Panc1 (cell line): ENCODE data around the gene ZC3HAV1. TPM values are rescaled to one million over a fixed set of nuclear protein-coding genes. Genes with fewer than 3 reads are reported as not detected.

Source experiments
- ATAC-seq: fragments of 200-7000 bp; cut with Tn5 transposase; 2 replicates; pipeline ENCODE4 v1.9.1; 2020; ENCODE audit warnings: mild to moderate bottlenecking, moderate library complexity
- BruUV-seq: library from RNA; stranded (reverse); fragments of 400-500 nt; replicated peaks from 2 replicates; lab custom pipeline; 2021; lab: Mats Ljungman, UMichigan
- CTCF ChIA-PET: fragments of 300-600 bp; sonication (Branson Sonifier 250); formaldehyde crosslinking; loops from one replicate; lab custom pipeline; 2022; ENCODE audit warnings: antibody characterized with exemption; lab: Charles Lee
- POLR2A ChIA-PET: fragments of 300-600 bp; sonication (Branson Sonifier 250); formaldehyde crosslinking; loops from one replicate; lab custom pipeline; 2022; ENCODE audit warnings: antibody characterized with exemption; lab: Charles Lee
- DNase-seq: peaks from one replicate; pipeline ENCODE4 v3.0.0-alpha.2; 2010; ENCODE audit warnings: low read depth, low spot score
- H3K27ac ChIP-seq: 2 replicates; pipeline ENCODE4 v1.5.1; 2011; ENCODE audit warnings: mild to moderate bottlenecking, low read length, inconsistent platforms
- H3K27me3 ChIP-seq: fragments of 200-500 bp; sonication (Bioruptor generic); 2 replicates; pipeline ENCODE4 v1.6.0; 2014; ENCODE audit warnings: low read length, inconsistent platforms; ENCODE audit not compliant: control insufficient read depth, insufficient read depth
- H3K36me3 ChIP-seq: fragments of 200-500 bp; sonication (Bioruptor generic); 2 replicates; pipeline ENCODE4 v1.5.1; 2014; ENCODE audit warnings: inconsistent platforms, mild to moderate bottlenecking, low read length, moderate library complexity; ENCODE audit not compliant: control insufficient read depth, insufficient read depth
- H3K4me1 ChIP-seq: 2 replicates; pipeline ENCODE4 v1.5.1; 2011; ENCODE audit warnings: inconsistent platforms, mild to moderate bottlenecking, low read length, moderate library complexity; ENCODE audit not compliant: control insufficient read depth, insufficient read depth
- H3K4me3 ChIP-seq, 2 experiments: 2 replicates each; pipeline ENCODE4 v1.5.1; 2011 to 2012; ENCODE audit warnings: low read depth in 2 of 2, low read length in 2 of 2, mild to moderate bottlenecking in 2 of 2, inconsistent platforms in 1 of 2, moderate library complexity in 1 of 2
- H3K9me3 ChIP-seq: fragments of 200-500 bp; sonication (Bioruptor generic); 2 replicates; pipeline ENCODE4 v1.5.1; 2014; ENCODE audit warnings: low read depth, mild to moderate bottlenecking, inconsistent platforms, low read length, moderate library complexity; ENCODE audit not compliant: control insufficient read depth, insufficient read depth
- POLR2AphosphoS5 ChIP-seq: IDR thresholded peaks from 2 replicates; pipeline ENCODE4 v1.6.1; 2012; ENCODE audit warnings: mild to moderate bottlenecking, low read depth, low read length, moderate library complexity
- SIN3A ChIP-seq: IDR thresholded peaks from 2 replicates; pipeline ENCODE4 v1.6.1; 2012; ENCODE audit warnings: low read depth, mild to moderate bottlenecking, low read length, moderate library complexity, borderline replicate concordance; ENCODE audit not compliant: insufficient read depth
- TCF7L2 ChIP-seq: IDR thresholded peaks from 2 replicates; pipeline ENCODE4 v1.6.1; 2011; ENCODE audit warnings: mild to moderate bottlenecking, low read depth, low read length, inconsistent platforms
- in situ Hi-C: cut with HindIII; loops from 2 replicates; pipeline ENCODE4 v1.10.0; 2016; ENCODE audit warnings: low sequenced_read_pairs, low pct_unique_long_range_greater_than_20kb
- intact Hi-C: fragments of 100-400 bp; cut with micrococcal nuclease; formaldehyde crosslinking; loops from one replicate; pipeline ENCODE4 v1.10.0; 2022; ENCODE audit not compliant: unreplicated experiment
- total RNA-seq: library from RNA; stranded (reverse); gene quantifications from one replicate; pipeline ENCODE4 v1.2.1, GENCODE V29; 2021; ENCODE audit not compliant: unreplicated experiment
- TF ChIP-seq, protein P1 (sequence below), 2 experiments: IDR thresholded peaks; 2 replicates each; pipeline ENCODE4 v1.6.1; 2011 to 2012; ENCODE audit warnings: low read depth in 2 of 2, control low read depth in 1 of 2, low read length in 1 of 2, mild to moderate bottlenecking in 1 of 2, moderate library complexity in 1 of 2; ENCODE audit not compliant: insufficient read depth in 1 of 2
- TF ChIP-seq, protein P2 (sequence below): fragments of 450-650 bp; IDR thresholded peaks from 2 replicates; pipeline ENCODE4 v1.5.1; 2017; ENCODE audit warnings: mild to moderate bottlenecking

ZC3HAV1 gene
- total RNA-seq, 1 experiment from 2014 or later = 47.1 TPM

DNA sequence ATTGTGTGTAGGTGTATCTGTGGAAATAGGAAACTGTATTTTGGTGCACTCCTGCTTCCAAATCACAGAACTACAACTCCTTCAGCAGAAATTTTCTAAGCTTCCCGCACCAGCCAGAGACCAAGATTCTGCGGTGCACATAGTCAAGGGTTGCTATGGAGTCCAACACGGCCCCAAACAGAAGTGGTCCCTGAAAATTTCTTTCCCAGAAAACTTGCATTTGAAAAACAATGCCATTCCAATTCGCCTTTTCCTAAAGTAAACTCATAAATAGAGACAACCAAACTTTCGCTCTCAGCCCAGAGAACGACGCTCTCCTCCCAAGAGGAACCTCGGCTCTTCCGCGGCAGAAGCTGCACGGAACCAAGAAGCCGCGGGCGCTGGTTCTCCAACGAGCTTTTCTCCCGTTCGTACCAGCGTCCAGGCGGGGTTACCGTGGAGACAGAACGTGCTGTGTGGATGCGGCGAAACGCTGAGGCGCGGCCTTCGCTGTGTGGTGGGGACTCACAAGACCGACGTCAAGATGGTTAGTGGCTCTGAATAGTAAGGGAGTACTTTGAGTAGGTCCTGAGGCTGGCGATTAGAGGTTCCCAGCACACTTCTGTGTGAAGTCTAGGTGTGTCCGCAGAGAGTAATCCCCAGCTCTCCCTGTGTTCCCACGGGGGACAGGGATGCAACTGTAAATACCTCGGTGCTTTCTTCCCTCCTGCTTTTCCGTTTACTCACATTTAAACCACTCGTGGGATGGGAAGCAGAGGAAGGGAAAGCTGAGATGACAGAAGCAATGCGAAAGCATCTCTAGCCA, 24.0 kb upstream of the ZC3HAV1 start:
- peak; percentile 82 for DNase-seq
- intact Hi-C loops = no loop called here
- H3K27me3 ChIP-seq = 0 out of 2 replicates have a peak, but pooled peaks cover 1% of the 10 kb centered on the region
- TSS peak; percentile 80 for BruUV-seq
- no peaks in the 10 kb centered on the region; the same call in 1 of the 2 replicates for H3K36me3 ChIP-seq
- peaks cover 9% of the 10 kb centered on the region for H3K4me1 ChIP-seq
- H3K27ac ChIP-seq = peak overlapping the region; percentile 83
- H3K4me3 ChIP-seq = peak overlapping the region; percentile 70 to 92
- no peaks in the 10 kb centered on the region for H3K9me3 ChIP-seq
- in situ Hi-C loops = no loop called here
- CTCF ChIA-PET = no interaction called here
- ATAC-seq = peak; percentile 99
- TF ChIP-seq SIN3A (peak; percentile 94; the same call in 1 of the 2 replicates), TCF7L2 (0 out of 2 replicates have a peak, but pooled peaks have one; percentile 37), POLR2AphosphoS5 (peak; percentile 85)
- TF ChIP-seq, protein P1, sequence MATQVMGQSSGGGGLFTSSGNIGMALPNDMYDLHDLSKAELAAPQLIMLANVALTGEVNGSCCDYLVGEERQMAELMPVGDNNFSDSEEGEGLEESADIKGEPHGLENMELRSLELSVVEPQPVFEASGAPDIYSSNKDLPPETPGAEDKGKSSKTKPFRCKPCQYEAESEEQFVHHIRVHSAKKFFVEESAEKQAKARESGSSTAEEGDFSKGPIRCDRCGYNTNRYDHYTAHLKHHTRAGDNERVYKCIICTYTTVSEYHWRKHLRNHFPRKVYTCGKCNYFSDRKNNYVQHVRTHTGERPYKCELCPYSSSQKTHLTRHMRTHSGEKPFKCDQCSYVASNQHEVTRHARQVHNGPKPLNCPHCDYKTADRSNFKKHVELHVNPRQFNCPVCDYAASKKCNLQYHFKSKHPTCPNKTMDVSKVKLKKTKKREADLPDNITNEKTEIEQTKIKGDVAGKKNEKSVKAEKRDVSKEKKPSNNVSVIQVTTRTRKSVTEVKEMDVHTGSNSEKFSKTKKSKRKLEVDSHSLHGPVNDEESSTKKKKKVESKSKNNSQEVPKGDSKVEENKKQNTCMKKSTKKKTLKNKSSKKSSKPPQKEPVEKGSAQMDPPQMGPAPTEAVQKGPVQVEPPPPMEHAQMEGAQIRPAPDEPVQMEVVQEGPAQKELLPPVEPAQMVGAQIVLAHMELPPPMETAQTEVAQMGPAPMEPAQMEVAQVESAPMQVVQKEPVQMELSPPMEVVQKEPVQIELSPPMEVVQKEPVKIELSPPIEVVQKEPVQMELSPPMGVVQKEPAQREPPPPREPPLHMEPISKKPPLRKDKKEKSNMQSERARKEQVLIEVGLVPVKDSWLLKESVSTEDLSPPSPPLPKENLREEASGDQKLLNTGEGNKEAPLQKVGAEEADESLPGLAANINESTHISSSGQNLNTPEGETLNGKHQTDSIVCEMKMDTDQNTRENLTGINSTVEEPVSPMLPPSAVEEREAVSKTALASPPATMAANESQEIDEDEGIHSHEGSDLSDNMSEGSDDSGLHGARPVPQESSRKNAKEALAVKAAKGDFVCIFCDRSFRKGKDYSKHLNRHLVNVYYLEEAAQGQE (IDR thresholded peaks at IDR 0.05; ENCODE audit: insufficient read depth in 1 of 2, low read depth in 2 of 2, low read length in 1 of 2) = no peak
- POLR2A ChIA-PET = interaction anchor here (0.5 to 0.7 kb wide), 2 partner anchors 19 to 35 kb away, joined by 3 to 4 read pairs; no protein-coding TSS in a partner anchor

GRCh38 chr7:139132887-139133286, 23.4 kb upstream of the ZC3HAV1 start:
- Histone ChIP-seq H3K27ac (peak overlapping the region; percentile 83), H3K27me3 (0 out of 2 replicates have a peak, but pooled peaks cover 4% of the 10 kb centered on the region), H3K4me1 (peaks cover 9% of the 10 kb centered on the region), H3K4me3 (peak overlapping the region; percentile 70 to 92), H3K9me3 (no peaks in the 10 kb centered on the region), H3K36me3 (no peaks in the 10 kb centered on the region; the same call in 1 of the 2 replicates)
- no peak for ATAC-seq
- DNase-seq = no peak
- in situ Hi-C loops (no loop called here), intact Hi-C loops (no loop called here)
- TF ChIP-seq, protein P2, sequence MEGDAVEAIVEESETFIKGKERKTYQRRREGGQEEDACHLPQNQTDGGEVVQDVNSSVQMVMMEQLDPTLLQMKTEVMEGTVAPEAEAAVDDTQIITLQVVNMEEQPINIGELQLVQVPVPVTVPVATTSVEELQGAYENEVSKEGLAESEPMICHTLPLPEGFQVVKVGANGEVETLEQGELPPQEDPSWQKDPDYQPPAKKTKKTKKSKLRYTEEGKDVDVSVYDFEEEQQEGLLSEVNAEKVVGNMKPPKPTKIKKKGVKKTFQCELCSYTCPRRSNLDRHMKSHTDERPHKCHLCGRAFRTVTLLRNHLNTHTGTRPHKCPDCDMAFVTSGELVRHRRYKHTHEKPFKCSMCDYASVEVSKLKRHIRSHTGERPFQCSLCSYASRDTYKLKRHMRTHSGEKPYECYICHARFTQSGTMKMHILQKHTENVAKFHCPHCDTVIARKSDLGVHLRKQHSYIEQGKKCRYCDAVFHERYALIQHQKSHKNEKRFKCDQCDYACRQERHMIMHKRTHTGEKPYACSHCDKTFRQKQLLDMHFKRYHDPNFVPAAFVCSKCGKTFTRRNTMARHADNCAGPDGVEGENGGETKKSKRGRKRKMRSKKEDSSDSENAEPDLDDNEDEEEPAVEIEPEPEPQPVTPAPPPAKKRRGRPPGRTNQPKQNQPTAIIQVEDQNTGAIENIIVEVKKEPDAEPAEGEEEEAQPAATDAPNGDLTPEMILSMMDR = no peak
- no TSS peak for BruUV-seq
- POLR2A ChIA-PET = interaction anchor here (0.7 kb wide), 1 partner anchor 18 kb away, joined by 3 read pairs; no protein-coding TSS in a partner anchor
- CTCF ChIA-PET = no interaction called here

GRCh38 chr7:139131601-139132041, 22.1 kb upstream of the ZC3HAV1 start:
- CTCF ChIA-PET = no interaction called here
- Histone ChIP-seq H3K36me3 (no peaks in the 10 kb centered on the region; the same call in 1 of the 2 replicates), H3K4me3 (no peak overlapping the region), H3K9me3 (no peaks in the 10 kb centered on the region), H3K4me1 (peaks cover 9% of the 10 kb centered on the region), H3K27ac (no peak overlapping the region), H3K27me3 (0 out of 2 replicates have a peak, but pooled peaks cover 4% of the 10 kb centered on the region)
- in situ Hi-C loops (no loop called here), intact Hi-C loops (no loop called here)
- no peak for ATAC-seq
- POLR2A ChIA-PET = no interaction called here
- no TSS peak for BruUV-seq
- no peak for TF ChIP-seq SIN3A
- TF ChIP-seq, protein P2 = no peak
- no peak for TF ChIP-seq POLR2AphosphoS5
- no peak for TF ChIP-seq TCF7L2
- TF ChIP-seq, protein P1 (IDR thresholded peaks at IDR 0.05; ENCODE audit: insufficient read depth in 1 of 2, low read depth in 2 of 2, low read length in 1 of 2) = no peak
- DNase-seq = no peak
